Cardiac muscle cell (in vitro differentiated cells and primary cell): ENCODE data around the gene TMEM127. TPM values are rescaled to one million over a fixed set of nuclear protein-coding genes. Genes with fewer than 3 reads are reported as not detected.

Experiments used
- DNase-seq, 2 donors: peaks; one replicate each; pipeline versions ENCODE4 v3.0.0 to v3.0.0-alpha.2; 2010 to 2017; ENCODE audit warnings: low read depth in 1 of 2, low spot score in 1 of 2
- H3K27ac ChIP-seq: fragments of 200-600 bp; sonication (generic); 2 replicates; pipeline ENCODE4 v1.5.1; 2016
- H3K27me3 ChIP-seq: fragments of 200-600 bp; sonication (generic); 2 replicates; pipeline ENCODE4 v1.6.0; 2016; ENCODE audit warnings: control low read depth
- H3K36me3 ChIP-seq: fragments of 200-600 bp; sonication (generic); 2 replicates; pipeline ENCODE4 v1.5.1; 2016; ENCODE audit warnings: control low read depth
- H3K4me1 ChIP-seq: fragments of 200-600 bp; sonication (generic); 2 replicates; pipeline ENCODE4 v1.8.1; 2017; ENCODE audit warnings: low read depth, mild to moderate bottlenecking, mixed run types
- H3K4me3 ChIP-seq: fragments of 200-600 bp; sonication (generic); 2 replicates; pipeline ENCODE4 v1.5.1; 2016; ENCODE audit warnings: mild to moderate bottlenecking
- H3K9me3 ChIP-seq: fragments of 200-600 bp; sonication (generic); 2 replicates; pipeline ENCODE4 v1.5.1; 2017; ENCODE audit warnings: low read depth, mild to moderate bottlenecking, control low read depth
- CTCF ChIP-seq: IDR thresholded peaks from 2 replicates; pipeline ENCODE4 v1.5.1; 2012; ENCODE audit warnings: low read depth, mild to moderate bottlenecking, low read length
- polyA plus RNA-seq: library from polyadenylated mRNA; unstranded; fragments of >200 nt; fragmentation: Nextera tagmentation; extraction: Ambion mirVana; gene quantifications from 2 replicates; pipeline ENCODE4 v1.2.1, GENCODE V29; 2016
- total RNA-seq: library from RNA; depleted of rRNA; stranded (reverse); fragments of >200 nt; gene quantifications from 2 replicates; pipeline ENCODE4 v1.2.3, GENCODE V29; 2016

TMEM127 gene
- total and polyA plus RNA-seq, 2 experiments from 2014 or later = 59.1 to 71.0 TPM

DNA sequence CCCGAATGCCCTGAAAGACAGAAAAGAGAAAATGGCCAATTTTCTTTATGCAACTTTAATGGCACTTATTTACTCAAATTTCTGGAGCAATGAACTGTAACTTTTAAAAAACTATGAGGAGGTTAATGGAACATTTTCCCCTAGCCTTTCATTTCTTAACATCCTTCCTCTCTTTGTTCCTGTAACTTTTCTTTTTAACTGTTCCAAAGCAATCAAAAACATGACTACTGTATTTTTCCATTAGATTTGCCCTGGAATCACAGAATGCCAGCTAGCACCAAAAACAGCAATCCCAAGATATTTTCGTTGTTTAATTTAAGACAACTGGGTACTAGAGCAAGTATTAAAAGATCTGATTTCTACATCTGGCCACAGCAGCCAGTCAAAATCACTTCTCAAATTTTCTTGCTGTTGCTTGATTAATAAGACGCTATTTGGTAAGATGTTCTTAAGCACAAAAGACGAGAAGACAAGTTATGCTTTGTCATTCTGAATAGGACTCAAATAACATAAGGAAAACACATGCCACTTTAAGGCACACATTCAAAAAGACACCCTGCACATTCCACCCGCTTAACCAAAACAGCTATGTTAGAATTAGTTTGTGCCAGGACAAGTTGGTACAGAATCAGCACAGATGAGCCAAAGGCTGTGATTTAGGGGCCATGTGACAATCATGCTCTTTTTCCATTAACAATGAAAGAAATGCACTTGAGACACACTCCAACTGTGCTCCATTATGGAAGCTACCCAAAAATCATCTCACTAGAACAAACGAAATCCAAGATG lies 60.8 kb downstream of the TMEM127 start:
- Histone ChIP-seq H3K36me3 (no peaks in the 10 kb centered on the region), H3K27ac (no peak overlapping the region), H3K27me3 (no peaks in the 10 kb centered on the region), H3K4me1 (peaks cover 37% of the 10 kb centered on the region), H3K4me3 (no peak overlapping the region), H3K9me3 (no peaks in the 10 kb centered on the region)
- TF ChIP-seq CTCF = no peak
- DNase-seq = no peak

GRCh38 chr2:96203130-96204028 lies 62.4 kb downstream of the TMEM127 start:
- TF ChIP-seq CTCF = no peak
- no peaks in the 10 kb centered on the region for H3K36me3 ChIP-seq
- DNase-seq = no peak
- H3K4me1 ChIP-seq = peaks cover 40% of the 10 kb centered on the region
- no peaks in the 10 kb centered on the region for H3K27me3 ChIP-seq
- no peaks in the 10 kb centered on the region for H3K9me3 ChIP-seq
- H3K4me3 ChIP-seq = no peak overlapping the region
- H3K27ac ChIP-seq = no peak overlapping the region

DNA sequence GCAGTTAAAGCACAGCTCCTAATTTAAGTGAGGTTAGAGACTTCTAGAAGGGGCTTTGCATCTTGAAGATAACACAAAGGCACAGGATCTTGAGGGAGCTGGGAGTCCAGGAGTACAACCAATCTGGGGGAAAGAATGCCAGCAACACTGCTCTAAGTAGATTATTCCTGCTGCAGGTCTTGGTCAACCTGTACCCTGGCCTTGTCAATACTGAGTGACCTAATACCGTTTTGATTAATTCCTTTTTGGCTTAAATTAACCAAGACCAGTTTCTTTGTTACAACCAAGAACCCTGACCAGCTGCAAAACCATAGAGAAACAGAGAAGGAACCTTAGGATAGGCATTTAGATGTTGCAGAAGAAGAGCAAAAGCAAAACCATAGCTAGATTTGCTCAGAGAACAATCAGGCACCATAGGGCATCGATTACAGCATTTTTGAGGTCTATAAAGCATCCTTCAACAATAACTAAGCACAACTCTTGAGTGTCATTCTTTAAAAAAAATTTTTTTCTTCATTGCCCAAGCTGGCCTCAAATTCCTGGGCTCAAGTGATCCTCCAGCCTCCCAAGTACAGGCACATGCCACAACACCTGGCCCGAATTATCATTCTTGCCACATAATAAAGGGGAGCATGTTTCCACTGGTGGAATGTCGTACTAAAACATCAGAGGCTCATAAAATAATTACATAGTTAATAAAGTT lies 63.5 kb downstream of the TMEM127 start:
- peaks cover 40% of the 10 kb centered on the region for H3K4me1 ChIP-seq
- TF ChIP-seq CTCF = no peak
- no peaks in the 10 kb centered on the region for H3K27me3 ChIP-seq
- H3K9me3 ChIP-seq = no peaks in the 10 kb centered on the region
- peak overlapping the region; percentile 39 for H3K27ac ChIP-seq
- no peaks in the 10 kb centered on the region for H3K36me3 ChIP-seq
- H3K4me3 ChIP-seq = no peak overlapping the region
- DNase-seq = no peak

DNA sequence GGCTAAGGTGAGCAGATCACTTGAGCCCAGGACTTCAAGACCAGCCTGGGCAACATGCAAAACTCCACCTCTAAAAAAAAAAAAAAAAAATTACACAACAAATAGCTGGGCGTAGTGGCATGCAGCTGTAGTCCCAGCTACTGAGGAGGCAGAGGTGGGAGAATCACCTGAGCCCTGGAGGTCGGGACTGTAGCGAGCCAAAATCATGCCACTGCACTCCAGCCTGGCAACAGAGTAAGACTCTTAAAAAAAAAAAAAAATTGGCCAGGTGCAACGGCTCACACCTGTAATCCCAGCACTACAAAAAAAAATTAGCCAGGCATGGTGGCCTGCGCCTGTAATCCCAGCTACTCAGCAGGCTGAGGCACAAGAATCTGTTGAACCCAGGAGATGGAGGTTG lies 64.5 kb downstream of the TMEM127 start:
- no peak overlapping the region for H3K4me3 ChIP-seq
- peaks cover 33% of the 10 kb centered on the region for H3K4me1 ChIP-seq
- DNase-seq = no peak
- no peaks in the 10 kb centered on the region for H3K27me3 ChIP-seq
- no peak overlapping the region for H3K27ac ChIP-seq
- H3K36me3 ChIP-seq = no peaks in the 10 kb centered on the region
- no peaks in the 10 kb centered on the region for H3K9me3 ChIP-seq
- no peak for TF ChIP-seq CTCF

DNA sequence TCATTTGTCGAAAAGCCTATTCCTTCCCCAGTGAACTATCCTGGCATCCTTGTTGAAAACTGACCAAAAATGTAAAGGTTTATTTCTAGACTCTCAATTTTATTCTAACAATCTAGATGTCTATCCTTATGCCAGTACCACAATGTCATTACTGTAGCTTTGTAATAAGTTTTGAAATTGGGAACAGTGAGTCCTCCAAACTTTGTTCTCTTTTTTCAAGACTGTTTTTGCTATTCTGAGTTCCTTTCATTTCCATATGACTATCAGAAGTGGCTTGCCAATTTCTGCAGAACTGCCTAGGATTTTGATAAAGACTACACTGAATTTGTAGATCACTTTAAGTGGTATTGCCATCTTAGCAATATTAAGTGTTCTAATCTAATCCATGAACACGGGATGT lies 66.9 kb downstream of the TMEM127 start:
- peaks cover 6% of the 10 kb centered on the region for H3K36me3 ChIP-seq
- no peaks in the 10 kb centered on the region for H3K9me3 ChIP-seq
- TF ChIP-seq CTCF = no peak
- no peaks in the 10 kb centered on the region for H3K27me3 ChIP-seq
- peak overlapping the region; percentile 3 for H3K27ac ChIP-seq
- DNase-seq = no peak
- no peak overlapping the region for H3K4me3 ChIP-seq
- H3K4me1 ChIP-seq = peaks cover 18% of the 10 kb centered on the region
